Muscle of leg (tissue), 11 donors: ENCODE measurements around the gene FILIP1L. TPM values are rescaled to one million over a fixed set of nuclear protein-coding genes. Genes with fewer than 3 reads are reported as not detected.

Experiments
- DNase-seq: peaks from one replicate; pipeline ENCODE4 v3.0.0; 2013
- H3K27ac ChIP-seq: one replicate; pipeline ENCODE4 v1.5.1; 2013; ENCODE audit warnings: mild to moderate bottlenecking, low read length, control low read depth
- H3K27me3 ChIP-seq: one replicate; pipeline ENCODE4 v1.6.1; 2013; ENCODE audit warnings: low read length; ENCODE audit not compliant: control insufficient read depth, insufficient read depth
- H3K36me3 ChIP-seq: one replicate; pipeline ENCODE4 v1.6.1; 2013; ENCODE audit warnings: low read length; ENCODE audit not compliant: control insufficient read depth, insufficient read depth
- H3K4me1 ChIP-seq: one replicate; pipeline ENCODE4 v1.6.1; 2013; ENCODE audit warnings: low read length; ENCODE audit not compliant: control insufficient read depth, insufficient read depth
- H3K4me3 ChIP-seq: one replicate; pipeline ENCODE4 v1.5.1; 2013; ENCODE audit warnings: low read length, control low read depth
- H3K9me3 ChIP-seq: replicated peaks from 2 replicates; pipeline ENCODE4 v1.6.1; 2013; ENCODE audit warnings: low read depth, low read length; ENCODE audit not compliant: control insufficient read depth
- WGBS: methylation state at CpG from one replicate; pipeline ENCODE4 v1.1.5; 2013; ENCODE audit warnings: missing lambda C conversion rate; ENCODE audit not compliant: insufficient coverage; 5-methylcytosine and 5-hydroxymethylcytosine counted together
- polyA plus RNA-seq, 8 donors: library from polyadenylated mRNA; unstranded; fragments of 120-200 nt; gene quantifications; one replicate each; pipeline versions ENCODE4 v1.2.1 to v1.2.3, GENCODE V29; 2013; ENCODE audit warnings: inconsistent platforms in 1 of 8, low replicate concordance in 1 of 8; ENCODE audit not compliant: insufficient read length in 8 of 8, insufficient read depth in 1 of 8
- total RNA-seq: library from RNA; stranded (reverse); fragments of 120-200 nt; gene quantifications from one replicate; pipeline ENCODE4 v1.2.4, GENCODE V29; 2013

Gene FILIP1L
- total and polyA plus RNA-seq, 9 donors, result 30.0 to 72.9 (median 51.2) TPM

DNA sequence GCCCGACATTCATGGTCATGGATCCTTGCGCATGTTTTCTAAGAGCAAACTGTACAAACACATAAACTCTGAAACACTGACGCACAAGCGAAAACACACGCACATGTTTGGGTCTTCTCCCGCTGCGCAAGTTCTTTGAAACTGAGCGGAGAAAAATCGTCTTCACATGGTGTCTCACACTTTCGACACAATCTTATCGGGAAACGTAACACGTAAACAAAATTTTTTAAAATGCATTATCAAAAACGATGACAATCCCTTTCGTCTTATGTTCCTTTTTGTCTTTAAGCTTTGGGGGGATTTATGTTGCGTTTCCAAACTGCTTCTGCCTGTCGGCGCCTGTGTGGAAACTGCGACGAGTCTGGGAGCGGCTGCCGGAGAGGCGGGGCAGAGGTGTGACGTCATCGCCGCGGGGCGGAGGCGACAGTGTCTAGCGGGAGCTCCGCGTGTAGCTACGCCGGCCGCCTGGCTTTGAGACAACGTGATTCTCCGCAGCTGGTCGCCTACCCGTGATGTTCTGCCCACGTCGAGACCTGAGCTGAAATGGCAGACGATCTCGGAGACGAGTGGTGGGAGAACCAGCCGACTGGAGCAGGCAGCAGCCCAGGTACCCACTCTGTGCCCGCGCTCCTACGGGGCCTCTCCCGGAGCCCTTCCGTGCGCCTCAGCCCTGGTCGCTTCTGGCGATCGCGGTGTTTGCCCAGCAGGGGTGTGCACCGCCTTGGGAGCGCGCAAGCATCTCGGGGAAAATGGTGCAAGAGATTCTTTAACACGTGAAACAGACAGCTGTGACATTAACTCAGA lies 296.7 kb downstream of the FILIP1L start, which contains the start of gene CMSS1:
CMSS1 (plus strand) TSS at position 426 of the 804 bp plus-strand sequence.
- under 1% methylated on average over 49 of the region's 60 CpGs for WGBS
- H3K27ac ChIP-seq, result peak within 1 kb of the TSS; percentile 90
- DNase-seq, result peak; percentile 95
- no peaks in the 10 kb centered on the region for H3K36me3 ChIP-seq
- H3K9me3 ChIP-seq, result no peaks in the 10 kb centered on the region
- no peaks in the 10 kb centered on the region for H3K27me3 ChIP-seq
- H3K4me1 ChIP-seq, result peaks cover 3% of the 10 kb centered on the region
- peak within 1 kb of the TSS; percentile 82 for H3K4me3 ChIP-seq

DNA sequence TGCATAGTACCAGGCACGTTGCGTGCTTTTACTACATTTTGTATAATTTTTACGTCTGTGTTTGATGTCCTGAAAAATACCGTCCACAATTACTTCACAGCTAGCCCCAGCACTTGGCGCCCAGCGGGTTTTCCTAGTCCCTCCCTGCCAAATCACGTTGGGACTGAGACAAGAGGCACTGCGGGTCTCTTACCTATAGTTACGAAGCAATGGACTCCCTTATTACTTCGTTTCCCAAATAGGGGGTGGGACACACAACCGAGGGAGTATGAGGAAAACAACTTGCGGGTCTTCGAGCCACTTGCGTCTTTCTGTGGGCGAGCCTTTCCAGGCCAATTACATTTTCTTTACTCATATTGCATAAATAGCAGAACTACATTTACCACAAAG lies 297.3 kb downstream of the FILIP1L start:
- WGBS, result 0% methylated on average over 9 of the region's 15 CpGs
- peak; percentile 62 for DNase-seq
- H3K27me3 ChIP-seq, result no peaks in the 10 kb centered on the region
- H3K36me3 ChIP-seq, result no peaks in the 10 kb centered on the region
- peak overlapping the region; percentile 82 for H3K4me3 ChIP-seq
- H3K4me1 ChIP-seq, result peaks cover 3% of the 10 kb centered on the region
- no peaks in the 10 kb centered on the region for H3K9me3 ChIP-seq
- H3K27ac ChIP-seq, result peak overlapping the region; percentile 90

- Histone ChIP-seq H3K36me3 (no peaks in the 10 kb centered on the region), H3K27me3 (no peaks in the 10 kb centered on the region), H3K27ac (no peak overlapping the region), H3K4me3 (no peak overlapping the region), H3K9me3 (peaks cover 3% of the 10 kb centered on the region), H3K4me1 (no peaks in the 10 kb centered on the region)
- no peak for DNase-seq
- no CpG with 5 or more reads among the region's 1 CpG for WGBS
These were observed 303.9 kb downstream of the FILIP1L start for GRCh38 chr3:99810403-99810802.

GRCh38 chr3:99809565-99809964 lies 304.7 kb downstream of the FILIP1L start:
- H3K4me1 ChIP-seq, result no peaks in the 10 kb centered on the region
- no peaks in the 10 kb centered on the region for H3K27me3 ChIP-seq
- no peak overlapping the region for H3K27ac ChIP-seq
- no peak for DNase-seq
- no peak overlapping the region for H3K4me3 ChIP-seq
- no peaks in the 10 kb centered on the region for H3K36me3 ChIP-seq
- WGBS, result 82% methylated on average over 2 of the region's 2 CpGs
- peaks cover 11% of the 10 kb centered on the region for H3K9me3 ChIP-seq

DNA sequence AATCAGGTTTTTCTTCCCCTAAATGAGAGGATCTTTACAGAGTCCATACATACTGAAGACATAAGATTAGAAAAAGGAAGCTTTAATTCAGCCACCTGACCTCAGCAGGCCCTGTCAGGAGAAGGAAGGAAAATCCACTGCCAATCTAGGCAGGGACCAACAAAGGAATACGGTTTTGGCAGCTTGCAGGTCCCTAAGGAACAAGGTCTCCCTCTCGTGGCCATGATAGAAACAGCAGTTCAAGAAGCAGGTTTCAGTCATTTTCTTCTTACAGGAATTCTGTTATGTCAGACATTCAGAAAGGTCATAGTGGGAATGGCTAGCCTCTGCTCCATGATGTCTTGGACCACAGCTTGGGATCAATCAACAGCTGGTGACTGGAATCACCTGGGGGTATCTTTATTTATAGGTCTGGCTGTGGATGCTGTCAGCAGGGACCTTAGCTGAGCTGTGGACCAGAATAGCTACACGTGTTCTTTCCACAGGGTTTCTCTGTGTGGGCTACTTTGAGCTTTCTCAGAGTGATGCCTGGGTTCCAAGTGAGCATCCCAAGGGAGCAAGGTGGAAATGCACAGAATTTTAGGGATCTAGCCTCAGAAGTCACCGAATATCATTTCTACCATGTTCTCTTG lies 306.0 kb downstream of the FILIP1L start:
- Histone ChIP-seq H3K4me1 (no peaks in the 10 kb centered on the region), H3K27me3 (no peaks in the 10 kb centered on the region), H3K36me3 (no peaks in the 10 kb centered on the region), H3K4me3 (no peak overlapping the region), H3K9me3 (peaks cover 11% of the 10 kb centered on the region), H3K27ac (no peak overlapping the region)
- WGBS, result 13% methylated on average over 3 of the region's 4 CpGs
- peak; percentile 54 for DNase-seq

DNA sequence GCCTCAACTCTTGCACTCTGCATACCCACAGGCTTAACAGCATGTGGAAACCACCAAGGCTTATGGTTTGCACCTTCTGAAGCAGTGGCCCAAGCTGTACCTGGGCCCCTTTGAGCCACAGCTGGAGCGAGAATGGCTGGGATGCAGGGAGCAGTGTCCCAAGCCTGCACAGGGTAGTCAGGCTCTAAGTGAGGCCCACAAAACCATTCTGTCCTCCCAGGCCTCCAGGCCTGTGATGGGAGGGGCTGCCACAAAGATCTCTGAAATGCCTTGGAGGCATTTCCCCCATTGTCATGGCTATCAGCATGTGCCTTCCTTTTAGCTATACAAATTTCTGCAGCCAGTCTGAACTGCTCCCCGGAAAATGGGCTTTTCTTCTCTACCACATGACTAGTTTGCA lies 309.1 kb downstream of the FILIP1L start:
- WGBS, result 94% methylated on average over 2 of the region's 2 CpGs
- Histone ChIP-seq H3K4me3 (no peak overlapping the region), H3K4me1 (no peaks in the 10 kb centered on the region), H3K36me3 (no peaks in the 10 kb centered on the region), H3K9me3 (peaks cover 11% of the 10 kb centered on the region), H3K27me3 (no peaks in the 10 kb centered on the region), H3K27ac (no peak overlapping the region)
- no peak for DNase-seq

- Histone ChIP-seq H3K4me3 (no peak overlapping the region), H3K27me3 (no peaks in the 10 kb centered on the region), H3K27ac (no peak overlapping the region), H3K9me3 (peaks cover 11% of the 10 kb centered on the region), H3K36me3 (no peaks in the 10 kb centered on the region), H3K4me1 (no peaks in the 10 kb centered on the region)
- peak; percentile 72 for DNase-seq
- no CpG with 5 or more reads among the region's 1 CpG for WGBS
These were observed 311.0 kb downstream of the FILIP1L start for GRCh38 chr3:99803297-99803696.

- H3K36me3 ChIP-seq, result no peaks in the 10 kb centered on the region
- H3K4me3 ChIP-seq, result no peak overlapping the region
- H3K27me3 ChIP-seq, result no peaks in the 10 kb centered on the region
- no peak for DNase-seq
- no peak overlapping the region for H3K27ac ChIP-seq
- H3K4me1 ChIP-seq, result no peaks in the 10 kb centered on the region
- H3K9me3 ChIP-seq, result no peaks in the 10 kb centered on the region
- 88% methylated on average over 3 of the region's 4 CpGs for WGBS
These were observed 314.9 kb downstream of the FILIP1L start for GRCh38 chr3:99799422-99799821.

GRCh38 chr3:99795573-99795972 lies 318.7 kb downstream of the FILIP1L start:
- Histone ChIP-seq H3K9me3 (no peaks in the 10 kb centered on the region), H3K4me1 (no peaks in the 10 kb centered on the region), H3K36me3 (no peaks in the 10 kb centered on the region), H3K27me3 (no peaks in the 10 kb centered on the region), H3K4me3 (no peak overlapping the region), H3K27ac (no peak overlapping the region)
- WGBS, result 90% methylated on average over 15 of the region's 15 CpGs
- no peak for DNase-seq

GRCh38 chr3:99794485-99794884 lies 319.8 kb downstream of the FILIP1L start:
- Histone ChIP-seq H3K9me3 (no peaks in the 10 kb centered on the region), H3K27ac (no peak overlapping the region), H3K27me3 (no peaks in the 10 kb centered on the region), H3K4me3 (no peak overlapping the region), H3K36me3 (no peaks in the 10 kb centered on the region), H3K4me1 (no peaks in the 10 kb centered on the region)
- no peak for DNase-seq
- WGBS, result 92% methylated on average over 8 of the region's 8 CpGs
